BLaER1 treated with 17β-estradiol and CSF1 and Interleukin-3, amounts not matched to agents 10 nM and 100 nM (cell line): ENCODE results near the gene TENM3.

Source experiments
- H3K27ac ChIP-seq, 11 experiments: shearing (Covaris generic); formaldehyde crosslinking; 2 replicates each; pipeline ENCODE4 v1.8.1; 2022
- H3K27me3 ChIP-seq, 11 experiments: shearing (Covaris generic); formaldehyde crosslinking; 2 replicates each; pipeline ENCODE4 v1.8.1; 2022
- H3K36me3 ChIP-seq, 11 experiments: shearing (Covaris generic); formaldehyde crosslinking; 2 replicates each; pipeline ENCODE4 v1.8.1; 2022
- H3K4me1 ChIP-seq, 10 experiments: shearing (Covaris generic); formaldehyde crosslinking; 2 replicates each; pipeline ENCODE4 v1.8.1; 2022
- H3K4me2 ChIP-seq, 11 experiments: shearing (Covaris generic); formaldehyde crosslinking; 2 replicates each; pipeline ENCODE4 v1.8.1; 2022
- H3K4me3 ChIP-seq, 10 experiments: shearing (Covaris generic); formaldehyde crosslinking; 2 replicates each; pipeline ENCODE4 v1.8.1; 2022
- H3K9ac ChIP-seq, 11 experiments: shearing (Covaris generic); formaldehyde crosslinking; 2 replicates each; pipeline ENCODE4 v1.8.1; 2022
- H3K9me3 ChIP-seq, 11 experiments: shearing (Covaris generic); formaldehyde crosslinking; replicated peaks in 1 of 11; 2 replicates each; pipeline ENCODE4 v1.8.1; 2022
- H4K20me1 ChIP-seq, 11 experiments: shearing (Covaris generic); formaldehyde crosslinking; 2 replicates each; pipeline ENCODE4 v1.8.1; 2022
- Cebpa-rat ChIP-seq, 11 experiments: shearing (Covaris generic); IDR thresholded peaks; 2 replicates each; pipeline ENCODE4 v1.8.1; 2022

The TENM3 gene

DNA sequence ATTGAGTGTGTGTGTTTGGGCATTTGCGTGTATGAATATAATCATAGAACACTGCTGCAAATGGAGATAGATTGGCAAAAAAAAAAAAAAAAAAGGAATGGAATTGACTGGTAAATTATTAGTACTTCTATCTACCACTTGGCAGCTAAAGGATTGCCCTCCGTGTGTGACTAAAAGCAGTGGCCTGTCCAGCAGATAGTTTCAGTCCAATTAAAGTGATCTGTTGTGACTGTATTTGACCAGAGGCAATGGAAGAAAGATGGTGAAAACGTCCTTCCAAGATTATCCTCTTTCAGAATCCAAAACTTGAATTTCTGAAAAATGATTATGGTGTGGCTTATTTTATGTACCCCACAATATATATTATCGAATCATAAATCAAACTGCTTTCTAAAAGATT, 19.5 kb upstream of the TENM3 start:
- Histone ChIP-seq H3K9ac (no peak overlapping the region), H3K4me3 (no peak overlapping the region), H3K36me3 (no peaks in the 10 kb centered on the region), H4K20me1 (no peaks in the 10 kb centered on the region; a peak in 1 of 22 replicates), H3K27ac (no peak overlapping the region), H3K4me2 (no peak overlapping the region), H3K4me1 (no peaks in the 10 kb centered on the region), H3K9me3 (no peaks in the 10 kb centered on the region; a peak in 2 of 22 replicates), H3K27me3 (no peaks in the 10 kb centered on the region)
- TF ChIP-seq Cebpa-rat (IDR thresholded peaks at IDR 0.05) = no peak

DNA sequence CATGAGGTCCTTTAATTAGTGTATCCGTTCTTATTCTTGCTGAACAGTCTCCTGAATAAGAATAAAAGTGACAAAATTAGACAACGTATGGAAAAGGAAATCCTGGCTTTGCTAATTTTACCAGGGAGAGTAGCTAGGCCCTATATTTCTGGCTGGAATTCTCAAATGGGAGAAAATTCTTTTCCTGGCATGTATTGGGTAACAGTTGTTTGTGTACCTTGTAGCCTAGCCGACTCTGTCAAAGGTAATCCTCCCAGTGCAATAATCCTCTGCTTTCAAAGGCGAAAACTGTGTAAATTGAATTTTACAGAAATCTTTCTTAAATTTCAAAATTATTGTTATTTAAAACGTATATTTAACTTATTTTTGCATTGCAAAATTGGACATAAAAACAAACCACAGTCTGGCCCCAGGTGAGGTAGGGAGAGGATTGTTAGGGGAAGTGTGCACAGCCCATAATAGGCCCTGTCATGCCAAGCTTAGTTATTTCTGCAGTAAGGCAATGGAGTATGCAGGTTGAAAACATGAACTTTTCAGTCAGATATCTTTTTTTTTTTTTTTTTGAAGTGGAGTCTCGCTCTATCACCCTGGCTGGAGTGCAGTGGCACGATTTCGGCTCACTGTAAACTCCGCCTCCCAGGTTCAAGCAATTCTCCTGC, 18.9 kb upstream of the TENM3 start:
- no peak overlapping the region for H3K27ac ChIP-seq
- TF ChIP-seq Cebpa-rat (IDR thresholded peaks at IDR 0.05) = no peak

DNA sequence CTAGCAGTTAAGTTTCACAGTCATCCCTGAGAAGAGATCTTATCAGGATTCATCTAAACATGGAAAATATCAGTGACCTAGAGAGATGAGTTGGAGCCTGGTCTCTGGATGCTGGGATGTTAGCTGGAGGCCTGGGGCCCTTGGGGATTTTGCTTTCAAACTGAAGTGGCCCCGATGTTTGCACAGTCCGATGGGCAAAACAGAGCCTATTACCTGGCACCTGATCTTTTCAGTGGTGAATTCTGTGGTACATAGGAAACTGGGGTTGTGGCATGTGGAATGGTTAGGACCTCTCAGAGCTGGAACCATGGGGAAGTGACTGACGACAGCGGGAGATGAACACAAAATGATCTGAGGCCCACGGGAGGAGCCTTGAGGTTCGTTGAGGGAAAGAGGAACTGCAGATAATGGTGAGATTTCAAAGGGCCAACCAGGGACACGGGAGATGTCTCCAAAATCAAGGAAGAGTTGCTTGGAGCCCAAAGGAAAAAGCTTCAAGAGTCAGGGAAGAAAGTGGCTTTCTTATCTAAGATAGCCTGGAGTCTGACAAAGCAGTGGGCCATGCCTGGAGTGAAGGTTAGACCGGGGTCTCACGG, 17.8 kb upstream of the TENM3 start:
- Histone ChIP-seq H3K9me3 (no peaks in the 10 kb centered on the region; a peak in 1 of 22 replicates), H3K4me3 (no peak overlapping the region), H3K27me3 (no peaks in the 10 kb centered on the region), H3K4me1 (no peaks in the 10 kb centered on the region), H3K4me2 (no peak overlapping the region), H3K9ac (no peak overlapping the region), H3K27ac (no peak overlapping the region), H4K20me1 (no peaks in the 10 kb centered on the region; a peak in 1 of 22 replicates), H3K36me3 (no peaks in the 10 kb centered on the region)
- TF ChIP-seq Cebpa-rat (IDR thresholded peaks at IDR 0.05) = no peak

More for the DNA sequence above, 18.9 kb upstream of the TENM3 start:
- H3K9ac ChIP-seq = no peak overlapping the region
- no peaks in the 10 kb centered on the region; a peak in 2 of 22 replicates for H3K9me3 ChIP-seq
- H3K4me2 ChIP-seq = no peak overlapping the region
- H3K27me3 ChIP-seq = no peaks in the 10 kb centered on the region
- H4K20me1 ChIP-seq = no peaks in the 10 kb centered on the region; a peak in 1 of 22 replicates
- H3K36me3 ChIP-seq = no peaks in the 10 kb centered on the region
- H3K4me3 ChIP-seq = no peak overlapping the region
- no peaks in the 10 kb centered on the region for H3K4me1 ChIP-seq

DNA sequence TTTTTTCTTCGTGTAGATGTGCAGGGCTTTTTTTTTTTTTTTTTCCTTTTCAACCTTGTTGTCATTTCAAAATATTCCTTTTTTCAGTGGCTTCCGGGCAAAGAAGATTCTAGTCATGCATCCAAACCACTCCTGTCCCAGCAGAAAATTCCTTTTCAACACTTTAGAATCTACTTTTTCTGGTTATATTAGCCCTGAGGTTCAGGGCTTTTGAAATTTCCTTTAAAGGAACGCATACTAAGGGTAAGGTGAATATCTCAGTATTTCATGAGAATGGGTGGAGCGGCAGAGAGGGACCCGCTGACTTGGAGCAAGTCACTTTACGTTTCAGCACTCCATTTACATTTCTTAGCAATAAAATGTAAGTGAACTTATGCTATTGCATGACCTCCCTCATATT, 15.6 kb upstream of the TENM3 start:
- H3K4me2 ChIP-seq = no peak overlapping the region
- H3K9me3 ChIP-seq = no peaks in the 10 kb centered on the region; a peak in 1 of 22 replicates
- no peak overlapping the region for H3K4me3 ChIP-seq
- no peak for TF ChIP-seq Cebpa-rat (IDR thresholded peaks at IDR 0.05)
- H4K20me1 ChIP-seq = no peaks in the 10 kb centered on the region; a peak in 1 of 22 replicates
- H3K36me3 ChIP-seq = no peaks in the 10 kb centered on the region
- H3K27me3 ChIP-seq = no peaks in the 10 kb centered on the region
- H3K4me1 ChIP-seq = no peaks in the 10 kb centered on the region
- H3K27ac ChIP-seq = no peak overlapping the region
- H3K9ac ChIP-seq = no peak overlapping the region

DNA sequence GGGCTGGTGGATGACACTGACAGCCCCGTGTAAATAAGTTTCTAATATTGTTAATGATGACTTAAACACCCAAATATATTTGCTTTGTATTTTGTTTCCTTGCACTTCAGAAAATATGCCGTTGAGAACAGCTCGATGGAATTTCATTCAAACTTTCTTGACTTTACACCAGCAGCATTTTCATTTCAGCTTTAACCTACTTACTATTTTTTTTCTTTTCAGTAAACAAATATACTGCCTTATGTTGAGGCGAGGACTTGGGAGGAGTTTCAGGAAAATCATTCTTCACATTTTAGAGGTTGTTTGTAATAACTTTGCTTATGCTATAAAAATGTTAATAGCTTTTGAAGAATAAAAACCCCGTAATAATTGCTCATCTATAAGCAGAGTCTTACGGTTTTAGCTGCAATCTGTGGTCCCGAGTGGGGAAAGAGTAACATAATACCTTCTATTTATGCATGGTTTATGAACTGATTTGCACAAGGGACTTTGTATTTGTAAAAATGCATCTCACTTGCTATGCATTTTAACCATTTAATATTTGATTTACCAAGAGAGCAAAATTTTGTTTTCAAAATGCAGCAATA, 14.1 kb upstream of the TENM3 start:
- no peak for TF ChIP-seq Cebpa-rat (IDR thresholded peaks at IDR 0.05)
- Histone ChIP-seq H3K27ac (no peak overlapping the region), H3K4me3 (no peak overlapping the region), H3K36me3 (no peaks in the 10 kb centered on the region), H3K4me2 (no peak overlapping the region), H3K4me1 (no peaks in the 10 kb centered on the region), H3K27me3 (no peaks in the 10 kb centered on the region), H3K9ac (no peak overlapping the region), H4K20me1 (no peaks in the 10 kb centered on the region; a peak in 1 of 22 replicates), H3K9me3 (no peaks in the 10 kb centered on the region; a peak in 1 of 22 replicates)

DNA sequence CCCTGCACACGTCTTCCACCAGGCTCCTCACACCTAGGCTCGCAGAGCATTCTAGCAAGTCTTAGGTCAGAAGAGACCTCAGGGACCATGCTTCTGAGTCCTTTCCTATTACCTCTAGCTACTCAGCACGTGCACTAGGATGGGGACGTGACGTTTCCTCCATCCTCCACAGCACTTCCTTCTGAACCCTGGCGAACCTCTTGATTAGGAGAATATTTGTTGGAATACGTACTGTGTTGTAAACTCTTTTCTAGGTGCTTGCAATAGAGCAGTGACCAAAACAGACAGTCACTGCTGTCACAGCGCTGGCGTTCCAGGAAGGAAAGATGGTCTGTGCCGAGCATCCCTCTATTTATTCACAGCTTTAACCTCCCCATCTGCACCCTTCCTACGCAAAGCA, 12.9 kb upstream of the TENM3 start:
- Histone ChIP-seq H3K27ac (no peak overlapping the region), H3K9me3 (no peaks in the 10 kb centered on the region), H3K4me2 (no peak overlapping the region), H3K4me1 (no peaks in the 10 kb centered on the region), H3K36me3 (no peaks in the 10 kb centered on the region), H3K4me3 (no peak overlapping the region), H3K9ac (no peak overlapping the region), H4K20me1 (peaks cover 0 to 5% (median 0%) of the 10 kb centered on the region in 11 experiments; a peak in 1 of 22 replicates), H3K27me3 (no peaks in the 10 kb centered on the region)
- TF ChIP-seq Cebpa-rat (IDR thresholded peaks at IDR 0.05) = no peak

DNA sequence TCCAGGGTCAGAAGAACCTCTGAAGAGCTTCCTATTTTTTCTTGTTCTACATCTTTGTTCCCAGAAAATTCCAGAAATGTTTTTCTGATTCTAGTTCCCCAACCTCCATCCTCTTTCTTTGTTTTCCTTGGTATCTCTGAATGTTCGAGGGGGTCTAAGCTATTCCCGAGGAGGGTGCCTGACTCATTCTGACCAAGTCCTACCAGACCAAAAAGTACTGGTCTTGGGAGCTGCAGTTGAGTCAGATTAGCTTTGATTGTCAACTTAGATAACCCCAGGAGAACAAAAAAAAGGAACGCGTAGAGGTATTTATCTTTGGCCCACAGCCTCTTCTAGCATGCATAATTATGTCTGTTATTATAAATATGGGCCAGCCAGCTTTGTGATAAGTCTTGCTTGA, 12.1 kb upstream of the TENM3 start:
- no peaks in the 10 kb centered on the region for H3K36me3 ChIP-seq
- no peak overlapping the region for H3K4me2 ChIP-seq
- no peak for TF ChIP-seq Cebpa-rat (IDR thresholded peaks at IDR 0.05)
- H3K27me3 ChIP-seq = no peaks in the 10 kb centered on the region
- H3K9me3 ChIP-seq = no peaks in the 10 kb centered on the region
- H3K27ac ChIP-seq = no peak overlapping the region
- 0 out of 22 replicates have a peak, but pooled peaks cover 0 to 13% (median 0%) of the 10 kb centered on the region in 11 experiments for H4K20me1 ChIP-seq
- H3K4me1 ChIP-seq = no peaks in the 10 kb centered on the region
- H3K9ac ChIP-seq = no peak overlapping the region
- H3K4me3 ChIP-seq = no peak overlapping the region

DNA sequence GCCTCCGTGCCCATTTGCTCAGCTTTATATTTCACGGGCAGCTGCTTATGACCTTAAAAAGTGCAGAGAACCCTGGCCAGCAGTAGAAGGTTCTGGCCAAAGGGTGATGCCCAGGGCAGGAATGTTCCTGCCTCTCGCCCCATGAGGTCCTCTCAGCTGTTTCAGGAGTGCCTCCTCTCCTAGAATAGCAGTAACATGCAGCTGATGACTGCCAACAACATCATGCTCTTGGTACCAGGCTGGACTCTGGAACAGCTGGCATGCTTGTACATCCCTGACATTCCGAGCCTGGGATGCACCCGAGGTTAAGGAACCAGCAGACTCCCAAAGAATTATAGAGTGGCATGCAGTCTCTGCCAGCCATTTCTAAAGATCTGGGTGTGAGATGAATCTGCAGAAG, 11.7 kb upstream of the TENM3 start:
- Histone ChIP-seq H4K20me1 (0 out of 22 replicates have a peak, but pooled peaks cover 0 to 13% (median 0%) of the 10 kb centered on the region in 11 experiments), H3K27ac (no peak overlapping the region), H3K4me3 (no peak overlapping the region), H3K9ac (no peak overlapping the region), H3K27me3 (no peaks in the 10 kb centered on the region), H3K4me1 (no peaks in the 10 kb centered on the region), H3K4me2 (no peak overlapping the region), H3K36me3 (no peaks in the 10 kb centered on the region), H3K9me3 (no peaks in the 10 kb centered on the region)
- no peak for TF ChIP-seq Cebpa-rat (IDR thresholded peaks at IDR 0.05)

DNA sequence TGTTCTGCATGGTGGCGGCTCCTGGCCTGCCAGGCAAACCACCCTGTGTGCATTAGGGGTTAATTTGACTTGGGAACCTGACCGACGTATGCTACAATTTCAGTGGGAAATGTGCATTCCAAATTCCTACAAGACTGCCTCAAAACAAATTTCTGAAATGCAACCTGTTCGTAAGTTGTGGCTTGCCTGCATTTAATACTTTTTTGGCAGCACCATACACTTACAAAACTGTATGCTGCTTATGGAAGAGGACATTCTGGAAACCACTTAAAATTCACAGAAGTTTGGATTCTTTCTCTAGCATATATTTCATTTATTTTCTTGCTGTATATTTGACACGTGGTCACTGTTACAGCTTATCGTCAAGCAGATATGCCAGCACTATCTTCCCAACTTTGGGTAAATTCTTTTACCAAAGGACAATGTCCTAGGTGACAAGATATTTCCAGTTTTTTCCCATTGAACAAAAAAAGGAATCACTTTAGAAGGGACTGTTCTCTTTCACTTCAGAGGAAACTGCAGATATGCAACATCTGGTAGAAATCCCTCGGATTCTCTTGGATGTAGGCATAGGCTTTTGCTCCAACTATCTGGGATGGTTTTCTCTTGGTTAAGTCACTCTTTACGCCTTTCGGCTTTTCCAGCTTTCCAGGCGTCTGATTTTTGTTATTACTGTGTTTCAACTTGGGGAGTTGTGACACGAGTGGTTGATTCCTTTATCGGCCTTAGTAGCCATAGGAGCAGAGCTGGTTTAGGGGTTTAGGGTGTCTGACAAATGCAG, 9.7 kb upstream of the TENM3 start:
- Histone ChIP-seq H3K4me3 (no peak overlapping the region), H3K9ac (no peak overlapping the region), H3K27ac (no peak overlapping the region), H3K4me2 (no peak overlapping the region), H3K36me3 (no peaks in the 10 kb centered on the region), H4K20me1 (peaks cover 0 to 19% (median 0%) of the 10 kb centered on the region in 11 experiments; a peak in 1 of 22 replicates), H3K4me1 (no peaks in the 10 kb centered on the region), H3K9me3 (no peaks in the 10 kb centered on the region), H3K27me3 (no peaks in the 10 kb centered on the region)
- TF ChIP-seq Cebpa-rat (IDR thresholded peaks at IDR 0.05) = no peak
